AG20443 (cell line): Measurements from ENCODE around the gene OR2A25.
"Not testable (repeated sequence)": the region's sequence is repeated elsewhere in the genome, so short reads cannot be mapped to it uniquely, and the experiment has no call there.

Source experiments
- DNase-seq: peaks from one replicate; pipeline ENCODE4 v3.0.0; 2012; ENCODE audit warnings: low spot score, mixed read lengths

Gene OR2A25

GRCh38 chr7:144069511-144069910 is at the start of gene OR2A25:
OR2A25 (plus strand) TSS chr7:144069811; CDS start chr7:144074220, 4,409 bp downstream.
- no peak for DNase-seq

DNA sequence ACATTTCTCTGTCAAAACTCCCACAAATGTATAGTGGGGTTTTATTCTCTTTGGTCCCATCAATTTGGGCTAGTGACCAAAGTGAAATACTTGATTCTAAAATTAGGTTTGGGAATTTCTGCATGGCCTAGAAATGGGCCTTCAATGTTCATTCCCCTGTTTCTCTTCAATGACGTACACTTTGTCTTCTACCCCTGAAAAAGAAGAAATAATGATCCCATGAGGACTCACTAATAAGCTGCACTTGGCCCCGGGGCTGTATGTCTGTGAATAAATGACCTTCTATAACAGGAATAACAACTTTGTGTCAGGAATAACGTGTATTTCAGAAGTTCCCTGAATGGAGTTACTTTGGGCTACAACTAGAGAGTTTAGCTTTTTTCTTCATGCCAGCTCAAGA is 49.3 kb upstream of the OR2A25 start:
- DNase-seq = no peak

DNA sequence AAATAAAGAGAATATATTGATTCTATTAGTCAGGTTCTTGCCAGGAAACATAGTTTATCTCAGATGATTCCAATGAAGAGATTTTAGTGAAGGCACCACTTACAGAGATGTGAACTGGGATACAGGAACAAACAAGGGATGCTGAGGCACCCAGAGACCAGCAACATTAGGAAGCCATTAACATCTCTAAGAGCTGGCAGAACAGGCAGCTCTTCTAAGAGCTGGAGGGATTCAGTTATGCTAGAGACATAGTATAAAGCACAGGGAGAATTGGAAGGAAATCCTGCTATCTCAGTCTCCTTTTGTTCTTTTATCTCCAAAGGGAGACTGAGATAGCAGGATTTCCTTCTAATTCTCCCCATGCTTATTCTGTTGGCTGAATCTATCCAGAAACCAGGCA is 47.4 kb upstream of the OR2A25 start:
- DNase-seq = no peak

DNA sequence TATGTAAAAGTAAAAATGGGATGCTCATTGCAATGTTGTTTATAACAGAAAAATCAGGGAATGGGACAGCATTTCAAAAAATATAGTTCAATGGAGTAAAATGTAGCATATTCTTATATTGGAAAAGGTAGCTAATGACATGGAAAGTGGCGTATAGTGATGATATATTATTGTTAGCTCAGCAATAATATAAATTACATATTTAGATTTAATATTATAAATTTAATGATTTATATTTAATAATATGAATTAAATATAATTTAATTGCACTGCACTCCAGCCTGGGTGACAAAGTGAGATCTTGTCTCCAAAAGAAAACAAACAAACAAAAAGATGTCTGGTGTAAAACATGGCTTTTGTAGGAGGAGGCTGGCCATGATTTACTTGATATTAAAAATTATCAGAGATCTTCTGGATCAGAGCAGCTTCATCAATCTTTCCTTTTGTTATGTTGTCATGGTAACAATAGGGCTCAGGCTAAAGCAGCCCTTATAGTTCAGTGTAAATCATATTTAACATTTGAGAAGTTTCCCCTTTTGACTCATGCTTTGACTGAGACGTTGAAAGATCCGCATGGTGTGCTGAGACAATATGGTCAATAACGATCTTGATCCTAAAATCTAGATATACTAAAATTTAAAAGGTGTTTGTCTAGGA is 46.3 kb upstream of the OR2A25 start:
- no peak for DNase-seq

DNA sequence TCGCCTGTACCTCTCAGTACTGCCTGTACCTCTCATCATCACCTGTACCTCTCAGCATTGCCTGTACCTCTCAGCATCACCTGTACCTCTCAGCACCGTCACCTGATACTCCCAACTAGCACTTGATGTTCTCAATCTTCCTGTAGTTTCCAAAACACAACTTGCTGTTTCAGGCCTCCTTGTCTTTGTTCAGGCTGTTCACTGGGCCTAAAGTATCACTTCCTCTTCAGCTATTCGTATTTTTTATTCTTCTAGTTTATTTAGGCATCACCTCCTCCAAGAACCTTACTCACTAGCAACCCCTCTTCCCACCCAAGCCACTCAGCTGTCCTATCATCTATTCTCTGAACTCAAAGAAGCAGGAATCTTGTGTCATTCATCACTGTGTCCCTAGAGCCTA is 45.4 kb upstream of the OR2A25 start:
- no peak for DNase-seq

DNA sequence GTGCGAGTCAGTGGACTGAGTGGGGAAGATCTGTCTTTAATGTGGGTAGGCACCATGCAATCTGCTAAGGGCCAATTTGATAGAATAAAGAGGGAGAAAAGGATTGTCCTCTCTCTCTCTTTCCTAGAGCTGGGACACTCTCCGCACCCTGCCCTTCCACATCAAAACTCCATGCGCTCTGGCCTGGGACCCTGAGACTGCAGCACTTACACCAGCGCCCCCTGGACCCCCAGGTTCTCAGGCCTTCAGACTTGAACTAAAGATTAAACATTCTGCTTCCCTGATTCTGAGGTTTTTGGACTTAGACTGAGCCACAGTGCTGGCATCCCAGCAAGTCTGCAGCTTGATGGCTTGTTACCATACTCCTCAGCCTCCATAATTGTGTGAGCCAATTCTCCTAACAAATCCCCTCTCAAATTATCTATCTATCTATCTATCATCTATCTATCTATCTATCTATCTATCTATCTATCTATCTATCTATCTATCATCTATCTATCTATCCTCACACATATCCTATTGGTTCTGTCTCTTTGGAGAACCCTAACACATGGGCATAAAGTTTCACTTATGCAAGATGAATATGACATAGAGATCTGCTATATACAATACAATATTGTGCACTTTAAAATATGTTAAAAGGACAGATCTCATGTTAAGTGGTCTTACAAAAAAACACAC is 43.3 kb upstream of the OR2A25 start:
- DNase-seq = no peak

- DNase-seq = peak; percentile 23
Measured at GRCh38 chr7:144027070-144027469, 42.5 kb upstream of the OR2A25 start.

DNA sequence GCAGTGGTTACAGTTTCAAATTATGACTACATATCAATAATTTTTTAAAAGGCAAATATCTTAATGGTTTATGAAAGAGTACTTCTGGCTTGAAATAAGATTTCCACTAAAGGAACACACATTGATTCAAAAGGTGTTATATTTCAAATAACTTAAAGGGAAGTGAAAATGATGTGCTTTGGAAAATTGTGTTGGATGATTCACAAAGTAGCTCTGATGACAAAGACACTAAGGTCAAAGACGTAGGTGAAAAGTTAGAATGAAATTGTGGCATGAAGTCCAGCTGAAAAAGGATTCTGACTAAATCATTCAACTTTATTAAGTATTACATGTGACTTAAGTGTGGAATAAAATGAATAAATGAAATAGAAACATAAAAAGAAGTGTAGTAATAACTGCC is 41.6 kb upstream of the OR2A25 start:
- DNase-seq = no peak

DNA sequence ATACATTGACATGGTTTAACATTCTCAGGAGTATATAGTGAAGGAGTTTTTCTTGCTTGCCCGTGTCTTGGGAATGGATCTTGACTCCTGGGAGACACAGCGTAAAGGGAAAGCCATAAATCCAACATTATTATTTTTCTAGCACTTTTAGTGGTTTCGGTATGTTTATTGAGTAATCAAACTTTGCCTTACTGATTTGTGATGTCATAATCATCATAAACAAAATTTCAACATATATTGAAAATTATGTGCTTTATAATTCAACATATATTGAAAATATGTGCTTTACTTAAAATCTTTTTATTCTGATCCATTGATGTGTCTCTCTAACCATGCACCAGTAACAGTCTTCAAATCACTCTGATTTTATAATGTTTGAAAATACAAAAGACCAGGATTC is 41.1 kb upstream of the OR2A25 start:
- no peak for DNase-seq

DNA sequence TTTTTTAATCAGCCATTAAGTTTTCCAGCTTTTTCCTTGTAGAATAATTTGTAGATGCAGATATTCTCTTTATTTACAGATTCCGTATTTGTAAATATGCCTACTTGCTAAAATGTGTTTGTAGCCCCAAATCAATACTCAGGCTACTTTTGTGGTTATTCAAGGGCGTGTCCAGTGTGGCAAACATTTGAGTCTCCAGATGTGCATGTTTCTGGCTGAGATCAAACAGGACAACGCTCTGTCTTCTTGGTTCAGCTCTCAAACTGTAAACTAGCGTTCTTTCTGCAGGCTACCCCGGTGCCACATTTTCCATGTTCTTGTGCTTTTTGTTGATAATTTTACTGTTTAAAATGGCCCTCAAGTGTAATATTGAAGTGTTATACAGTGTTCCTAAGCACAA is 37.1 kb upstream of the OR2A25 start:
- no peak for DNase-seq

GRCh38 chr7:144032985-144033709 is 36.5 kb upstream of the OR2A25 start:
- DNase-seq = no peak

- DNase-seq = no peak
Measured at GRCh38 chr7:144035385-144035784, 34.2 kb upstream of the OR2A25 start.

GRCh38 chr7:144036302-144036885 is 33.2 kb upstream of the OR2A25 start:
- DNase-seq = no peak

- peak; percentile 11 for DNase-seq
Measured at GRCh38 chr7:144037414-144038035, 32.1 kb upstream of the OR2A25 start.

DNA sequence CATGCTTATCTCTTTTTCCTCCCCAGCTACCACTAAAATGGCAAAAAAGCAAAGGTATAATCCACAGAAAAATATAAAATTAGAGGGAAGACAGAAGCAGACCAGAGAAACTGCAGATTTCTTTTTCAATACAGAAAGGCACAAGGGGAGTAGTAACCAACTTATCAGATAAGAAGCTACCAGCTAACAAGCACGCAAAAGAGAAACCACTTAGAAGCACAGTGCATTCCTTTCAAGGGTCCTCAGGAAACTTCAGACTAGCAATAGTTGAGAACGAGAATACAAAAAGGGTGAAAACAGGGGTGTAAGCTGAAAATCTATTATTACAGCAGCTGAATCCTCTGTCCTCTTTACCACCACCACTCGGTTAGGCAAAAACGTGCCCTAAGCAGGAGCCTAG is 30.7 kb upstream of the OR2A25 start:
- DNase-seq = no peak

DNA sequence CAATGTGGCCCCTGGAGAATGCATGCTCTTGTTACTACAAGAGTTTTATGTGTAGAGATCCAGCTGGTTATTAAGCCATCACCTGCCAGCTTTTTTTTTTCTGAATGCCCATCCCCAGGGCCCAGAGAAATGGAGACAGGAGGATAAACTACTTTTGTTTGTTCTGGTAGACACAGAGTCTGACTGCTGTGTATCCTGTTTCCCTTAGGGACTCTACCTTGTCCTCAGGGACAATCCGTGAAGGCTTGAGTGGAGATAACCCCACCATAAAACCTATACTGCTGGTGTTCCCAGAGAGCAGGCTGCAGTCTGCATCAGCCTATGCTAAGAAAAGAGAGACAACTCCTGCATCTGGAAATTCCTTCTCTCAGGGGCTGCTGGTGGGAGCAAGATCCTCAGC is 21.0 kb upstream of the OR2A25 start, which contains the start of gene OR2A5:
Gene OR2A5, plus strand, starts transcription at position 301 of the 400 bp plus-strand sequence. CDS start 1,454 bp downstream, outside the sequence.
- DNase-seq = no peak

GRCh38 chr7:144049491-144049890 is 20.1 kb upstream of the OR2A25 start:
- DNase-seq = no peak

- no peak for DNase-seq
Measured at GRCh38 chr7:144050093-144050492, 19.5 kb upstream of the OR2A25 start.

- DNase-seq = not testable (repeated sequence)
Measured at GRCh38 chr7:144050884-144051283, 18.7 kb upstream of the OR2A25 start.

DNA sequence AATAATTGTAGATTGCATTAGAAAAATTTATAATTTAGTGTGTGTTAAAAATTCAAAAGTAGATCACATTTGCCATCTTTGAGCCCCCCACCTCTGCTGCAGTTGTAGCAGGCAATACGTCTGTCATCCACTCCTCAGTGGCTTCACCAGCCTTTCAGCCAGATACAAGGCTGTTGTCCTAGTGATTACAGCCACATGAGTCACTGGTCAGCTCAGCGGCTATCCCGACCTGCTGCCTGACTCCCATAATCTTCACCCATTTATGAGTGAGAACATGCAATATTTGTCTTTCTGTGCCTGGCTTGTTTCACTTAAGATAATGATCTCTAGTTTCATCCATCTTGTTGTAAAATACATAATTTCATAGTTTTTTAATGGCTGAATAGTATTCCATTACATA is 11.7 kb upstream of the OR2A25 start:
- DNase-seq = peak; percentile 23

- DNase-seq = no peak
Measured at GRCh38 chr7:144063710-144064109, 5.9 kb upstream of the OR2A25 start.

- DNase-seq = no peak
Measured at GRCh38 chr7:144069953-144070352, 342 bp downstream of the OR2A25 start.
